Osteocyte (in vitro differentiated cells): ENCODE results near the gene THRA. TPM values are rescaled to one million over a fixed set of nuclear protein-coding genes. Genes with fewer than 3 reads are reported as not detected.
A peak's percentile ranks its signal among the peaks of the same experiment; 100 is the strongest.

Source experiments
- DNase-seq: peaks from one replicate; pipeline ENCODE4 v3.0.0; 2021; ENCODE audit warnings: mixed read lengths; ENCODE audit not compliant: unreplicated experiment; ENCODE audit errors: extremely low spot score
- H3K27ac Mint-ChIP-seq: one replicate; pipeline ENCODE4 v1.8.0; 2021; ENCODE audit warnings: mild to moderate bottlenecking, mixed read lengths; ENCODE audit not compliant: unreplicated experiment
- H3K27me3 Mint-ChIP-seq: one replicate; pipeline ENCODE4 v1.8.0; 2021; ENCODE audit warnings: mixed read lengths; ENCODE audit not compliant: unreplicated experiment
- H3K36me3 Mint-ChIP-seq: one replicate; pipeline ENCODE4 v1.8.0; 2021; ENCODE audit warnings: mixed read lengths; ENCODE audit not compliant: unreplicated experiment
- H3K4me1 Mint-ChIP-seq: one replicate; pipeline ENCODE4 v1.8.0; 2021; ENCODE audit warnings: mixed read lengths; ENCODE audit not compliant: unreplicated experiment
- H3K4me3 Mint-ChIP-seq: one replicate; pipeline ENCODE4 v1.8.0; 2021; ENCODE audit warnings: mild to moderate bottlenecking, moderate library complexity, mixed read lengths; ENCODE audit not compliant: unreplicated experiment
- H3K9me3 Mint-ChIP-seq: one replicate; pipeline ENCODE4 v1.8.0; 2021; ENCODE audit warnings: mixed read lengths; ENCODE audit not compliant: unreplicated experiment
- CTCF ChIP-seq: fragments of 200-600 bp; sonication (generic); IDR thresholded peaks from 2 replicates; pipeline ENCODE4 v1.5.0; 2021; ENCODE audit warnings: antibody characterized with exemption, mild to moderate bottlenecking, moderate library complexity
- total RNA-seq: library from RNA; stranded (reverse); gene quantifications from 2 replicates; pipeline ENCODE4 v1.2.1, GENCODE V29; 2021

The THRA gene
- total RNA-seq, 1 donor from 2014 or later: 44.6 TPM

- DNase-seq: no peak
- Mint-ChIP-seq H3K27ac (peak overlapping the region; percentile 80), H3K27me3 (no peaks in the 10 kb centered on the region), H3K4me3 (no peak overlapping the region), H3K9me3 (no peaks in the 10 kb centered on the region), H3K4me1 (peaks cover 74% of the 10 kb centered on the region), H3K36me3 (peaks cover 4% of the 10 kb centered on the region)
- TF ChIP-seq CTCF: no peak
Measured at GRCh38 chr17:40073454-40074174, 10.8 kb downstream of the THRA start.

DNA sequence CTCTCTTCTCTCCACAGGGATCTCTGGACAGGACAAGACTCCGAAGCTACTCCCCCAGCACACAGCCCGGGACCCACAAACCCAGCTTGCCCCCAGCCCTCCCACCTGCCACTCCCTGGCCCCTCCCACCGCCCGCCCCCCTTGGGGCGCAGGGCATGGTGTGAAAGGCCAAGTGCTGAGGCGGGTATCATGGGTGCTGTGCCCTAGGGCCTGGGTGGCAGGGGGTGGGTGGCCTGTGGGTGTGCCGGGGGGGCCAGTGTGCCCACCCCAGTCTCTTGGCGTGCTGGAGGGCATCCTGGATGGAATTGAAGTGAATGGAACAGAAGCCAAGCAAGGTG, 11.4 kb downstream of the THRA start:
- Mint-ChIP-seq H3K27ac (peak overlapping the region; percentile 80), H3K27me3 (no peaks in the 10 kb centered on the region)

DNA sequence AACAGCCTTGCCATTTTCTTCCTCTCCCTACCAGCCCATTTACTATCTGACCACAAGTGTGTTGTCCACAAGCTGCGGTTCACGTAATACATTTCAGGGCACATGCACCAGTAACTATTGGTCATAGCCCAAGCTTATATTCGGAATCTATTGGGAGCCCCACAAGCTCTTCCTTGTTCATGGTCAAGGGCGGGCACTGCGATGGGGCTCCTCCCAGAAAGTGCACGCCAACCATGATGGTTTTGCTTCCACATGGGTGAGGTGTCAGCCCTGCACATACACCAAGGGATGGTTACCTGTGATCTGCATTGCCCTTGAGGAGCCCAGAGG, 12.1 kb downstream of the THRA start:
- Mint-ChIP-seq H3K9me3 (no peaks in the 10 kb centered on the region), H3K36me3 (peaks cover 7% of the 10 kb centered on the region), H3K4me1 (peaks cover 62% of the 10 kb centered on the region)

More for the DNA sequence above, 11.4 kb downstream of the THRA start:
- Mint-ChIP-seq H3K9me3 (no peaks in the 10 kb centered on the region), H3K36me3 (peaks cover 7% of the 10 kb centered on the region), H3K4me1 (peaks cover 69% of the 10 kb centered on the region), H3K4me3 (no peak overlapping the region)
- no peak for TF ChIP-seq CTCF
- DNase-seq: no peak

GRCh38 chr17:40075201-40075941, 12.6 kb downstream of the THRA start:
- peak overlapping the region; percentile 47 for H3K4me3 Mint-ChIP-seq
- peak; percentile 86 for TF ChIP-seq CTCF
- H3K36me3 Mint-ChIP-seq: peaks cover 7% of the 10 kb centered on the region
- peaks cover 57% of the 10 kb centered on the region for H3K4me1 Mint-ChIP-seq
- H3K27me3 Mint-ChIP-seq: no peaks in the 10 kb centered on the region
- no peaks in the 10 kb centered on the region for H3K9me3 Mint-ChIP-seq
- peak; percentile 90 for DNase-seq
- H3K27ac Mint-ChIP-seq: peak overlapping the region; percentile 83

More for the DNA sequence above, 12.1 kb downstream of the THRA start:
- DNase-seq: no peak
- Mint-ChIP-seq H3K4me3 (no peak overlapping the region), H3K27ac (peak overlapping the region; percentile 83), H3K27me3 (no peaks in the 10 kb centered on the region)
- no peak for TF ChIP-seq CTCF

DNA sequence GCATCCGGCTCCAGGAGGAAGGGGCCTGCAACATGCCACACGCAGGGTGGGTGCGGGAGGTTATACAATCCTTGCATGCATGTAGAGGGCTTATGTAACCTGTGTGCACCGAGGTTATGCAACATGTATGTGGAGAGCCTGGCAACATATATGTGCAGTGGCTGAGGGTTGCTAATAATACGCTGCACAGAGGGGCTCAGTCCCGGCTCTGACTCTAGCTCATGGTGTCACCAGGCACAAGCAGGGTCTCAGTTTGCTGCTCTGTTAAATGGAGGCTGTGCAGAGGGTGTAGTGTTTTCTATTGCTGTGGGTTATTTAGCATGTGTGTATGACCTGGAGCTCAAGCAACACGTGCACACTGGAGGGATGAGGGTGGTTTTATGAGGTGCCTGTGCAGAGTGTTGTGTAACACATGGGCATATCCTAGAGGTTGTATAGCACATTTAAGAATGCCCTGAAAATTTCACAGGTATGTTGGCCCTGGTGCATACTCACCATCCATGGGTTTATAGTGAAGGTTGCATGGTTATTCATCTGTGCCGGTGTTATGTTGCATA, 13.3 kb downstream of the THRA start:
- Mint-ChIP-seq H3K9me3 (no peaks in the 10 kb centered on the region), H3K27me3 (no peaks in the 10 kb centered on the region), H3K36me3 (peaks cover 8% of the 10 kb centered on the region), H3K4me1 (peaks cover 51% of the 10 kb centered on the region), H3K27ac (peak overlapping the region; percentile 83), H3K4me3 (peak overlapping the region; percentile 47)
- TF ChIP-seq CTCF: no peak
- no peak for DNase-seq
